ENCODE data around the gene KAT7. TPM values are rescaled to one million over a fixed set of nuclear protein-coding genes. Genes with fewer than 3 reads are reported as not detected.

KAT7 gene
- total and polyA plus RNA-seq, 2 of the 8 experiments (the other 6 are each of a cell fraction or from before 2014, with no cell fraction given) = 90.9 to 139 TPM

DNA sequence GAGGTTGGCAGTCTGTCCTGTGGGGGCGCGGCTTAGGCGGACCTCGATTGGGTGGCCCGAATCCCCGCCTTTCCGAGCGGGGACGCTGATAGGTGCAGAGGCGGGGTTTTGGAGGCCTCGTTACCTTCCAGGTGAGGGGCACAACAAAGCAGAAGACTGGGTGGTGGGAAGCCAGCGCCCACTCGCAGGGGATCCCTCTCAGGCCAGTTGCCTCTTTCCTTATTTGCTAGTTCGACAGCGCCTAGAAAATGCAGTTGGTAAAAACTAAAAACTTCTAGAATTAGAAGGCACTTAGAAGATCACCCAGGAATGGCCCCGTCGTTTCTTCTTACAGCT is 730 bp downstream of the KAT7 start (continued):
- TF ChIP-seq HDAC2 (IDR thresholded peaks at IDR 0.05; ENCODE audit: borderline replicate concordance in 1 of 2, low read depth in 2 of 2, low read length in 2 of 2) (no peak), ASH2L (IDR thresholded peaks at IDR 0.05; ENCODE audit: low read length) (no peak), SAP30 (IDR thresholded peaks at IDR 0.05; ENCODE audit: insufficient read depth, insufficient replicate concordance, low read length) (no peak), SUZ12 (IDR thresholded peaks at IDR 0.05; ENCODE audit: low read length) (no peak), EZH2 (IDR thresholded peaks at IDR 0.05; ENCODE audit: low read depth, low read length, severe bottlenecking) (no peak), SIRT6 (IDR thresholded peaks at IDR 0.05; ENCODE audit: low read length) (no peak), RNF2 (IDR thresholded peaks at IDR 0.05; ENCODE audit: borderline replicate concordance, low read depth, low read length, missing control alignments, poor library complexity, severe bottlenecking) (no peak), JUN (IDR thresholded peaks at IDR 0.05; ENCODE audit: low read depth, low read length) (no peak)
- TF ChIP-seq, protein P1, sequence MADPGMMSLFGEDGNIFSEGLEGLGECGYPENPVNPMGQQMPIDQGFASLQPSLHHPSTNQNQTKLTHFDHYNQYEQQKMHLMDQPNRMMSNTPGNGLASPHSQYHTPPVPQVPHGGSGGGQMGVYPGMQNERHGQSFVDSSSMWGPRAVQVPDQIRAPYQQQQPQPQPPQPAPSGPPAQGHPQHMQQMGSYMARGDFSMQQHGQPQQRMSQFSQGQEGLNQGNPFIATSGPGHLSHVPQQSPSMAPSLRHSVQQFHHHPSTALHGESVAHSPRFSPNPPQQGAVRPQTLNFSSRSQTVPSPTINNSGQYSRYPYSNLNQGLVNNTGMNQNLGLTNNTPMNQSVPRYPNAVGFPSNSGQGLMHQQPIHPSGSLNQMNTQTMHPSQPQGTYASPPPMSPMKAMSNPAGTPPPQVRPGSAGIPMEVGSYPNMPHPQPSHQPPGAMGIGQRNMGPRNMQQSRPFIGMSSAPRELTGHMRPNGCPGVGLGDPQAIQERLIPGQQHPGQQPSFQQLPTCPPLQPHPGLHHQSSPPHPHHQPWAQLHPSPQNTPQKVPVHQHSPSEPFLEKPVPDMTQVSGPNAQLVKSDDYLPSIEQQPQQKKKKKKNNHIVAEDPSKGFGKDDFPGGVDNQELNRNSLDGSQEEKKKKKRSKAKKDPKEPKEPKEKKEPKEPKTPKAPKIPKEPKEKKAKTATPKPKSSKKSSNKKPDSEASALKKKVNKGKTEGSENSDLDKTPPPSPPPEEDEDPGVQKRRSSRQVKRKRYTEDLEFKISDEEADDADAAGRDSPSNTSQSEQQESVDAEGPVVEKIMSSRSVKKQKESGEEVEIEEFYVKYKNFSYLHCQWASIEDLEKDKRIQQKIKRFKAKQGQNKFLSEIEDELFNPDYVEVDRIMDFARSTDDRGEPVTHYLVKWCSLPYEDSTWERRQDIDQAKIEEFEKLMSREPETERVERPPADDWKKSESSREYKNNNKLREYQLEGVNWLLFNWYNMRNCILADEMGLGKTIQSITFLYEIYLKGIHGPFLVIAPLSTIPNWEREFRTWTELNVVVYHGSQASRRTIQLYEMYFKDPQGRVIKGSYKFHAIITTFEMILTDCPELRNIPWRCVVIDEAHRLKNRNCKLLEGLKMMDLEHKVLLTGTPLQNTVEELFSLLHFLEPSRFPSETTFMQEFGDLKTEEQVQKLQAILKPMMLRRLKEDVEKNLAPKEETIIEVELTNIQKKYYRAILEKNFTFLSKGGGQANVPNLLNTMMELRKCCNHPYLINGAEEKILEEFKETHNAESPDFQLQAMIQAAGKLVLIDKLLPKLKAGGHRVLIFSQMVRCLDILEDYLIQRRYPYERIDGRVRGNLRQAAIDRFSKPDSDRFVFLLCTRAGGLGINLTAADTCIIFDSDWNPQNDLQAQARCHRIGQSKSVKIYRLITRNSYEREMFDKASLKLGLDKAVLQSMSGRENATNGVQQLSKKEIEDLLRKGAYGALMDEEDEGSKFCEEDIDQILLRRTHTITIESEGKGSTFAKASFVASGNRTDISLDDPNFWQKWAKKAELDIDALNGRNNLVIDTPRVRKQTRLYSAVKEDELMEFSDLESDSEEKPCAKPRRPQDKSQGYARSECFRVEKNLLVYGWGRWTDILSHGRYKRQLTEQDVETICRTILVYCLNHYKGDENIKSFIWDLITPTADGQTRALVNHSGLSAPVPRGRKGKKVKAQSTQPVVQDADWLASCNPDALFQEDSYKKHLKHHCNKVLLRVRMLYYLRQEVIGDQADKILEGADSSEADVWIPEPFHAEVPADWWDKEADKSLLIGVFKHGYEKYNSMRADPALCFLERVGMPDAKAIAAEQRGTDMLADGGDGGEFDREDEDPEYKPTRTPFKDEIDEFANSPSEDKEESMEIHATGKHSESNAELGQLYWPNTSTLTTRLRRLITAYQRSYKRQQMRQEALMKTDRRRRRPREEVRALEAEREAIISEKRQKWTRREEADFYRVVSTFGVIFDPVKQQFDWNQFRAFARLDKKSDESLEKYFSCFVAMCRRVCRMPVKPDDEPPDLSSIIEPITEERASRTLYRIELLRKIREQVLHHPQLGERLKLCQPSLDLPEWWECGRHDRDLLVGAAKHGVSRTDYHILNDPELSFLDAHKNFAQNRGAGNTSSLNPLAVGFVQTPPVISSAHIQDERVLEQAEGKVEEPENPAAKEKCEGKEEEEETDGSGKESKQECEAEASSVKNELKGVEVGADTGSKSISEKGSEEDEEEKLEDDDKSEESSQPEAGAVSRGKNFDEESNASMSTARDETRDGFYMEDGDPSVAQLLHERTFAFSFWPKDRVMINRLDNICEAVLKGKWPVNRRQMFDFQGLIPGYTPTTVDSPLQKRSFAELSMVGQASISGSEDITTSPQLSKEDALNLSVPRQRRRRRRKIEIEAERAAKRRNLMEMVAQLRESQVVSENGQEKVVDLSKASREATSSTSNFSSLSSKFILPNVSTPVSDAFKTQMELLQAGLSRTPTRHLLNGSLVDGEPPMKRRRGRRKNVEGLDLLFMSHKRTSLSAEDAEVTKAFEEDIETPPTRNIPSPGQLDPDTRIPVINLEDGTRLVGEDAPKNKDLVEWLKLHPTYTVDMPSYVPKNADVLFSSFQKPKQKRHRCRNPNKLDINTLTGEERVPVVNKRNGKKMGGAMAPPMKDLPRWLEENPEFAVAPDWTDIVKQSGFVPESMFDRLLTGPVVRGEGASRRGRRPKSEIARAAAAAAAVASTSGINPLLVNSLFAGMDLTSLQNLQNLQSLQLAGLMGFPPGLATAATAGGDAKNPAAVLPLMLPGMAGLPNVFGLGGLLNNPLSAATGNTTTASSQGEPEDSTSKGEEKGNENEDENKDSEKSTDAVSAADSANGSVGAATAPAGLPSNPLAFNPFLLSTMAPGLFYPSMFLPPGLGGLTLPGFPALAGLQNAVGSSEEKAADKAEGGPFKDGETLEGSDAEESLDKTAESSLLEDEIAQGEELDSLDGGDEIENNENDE (IDR thresholded peaks at IDR 0.05; ENCODE audit: insufficient replicate concordance, low read length) = no peak

Measured in H1 (cell line).